Measurements from ENCODE around the gene KLHL9. TPM values are rescaled to one million over a fixed set of nuclear protein-coding genes. Genes with fewer than 3 reads are reported as not detected.

Gene KLHL9
- total RNA-seq, 1 experiment from 2014 or later = 4.3 TPM

Other genes with a start within 250 kb of the KLHL9 start
- gene IFNW1, start 193.6 kb downstream of the KLHL9 start, total RNA-seq (2014; rRNA removed; shearing (Covaris generic); ENCODE audit: low replicate concordance) = not detected in 2 replicates
- gene IFNA21, start 168.7 kb downstream of the KLHL9 start, total RNA-seq (2014; rRNA removed; shearing (Covaris generic); ENCODE audit: low replicate concordance) = not detected in 2 replicates
- gene IFNA4, start 147.8 kb downstream of the KLHL9 start, total RNA-seq (2014; rRNA removed; shearing (Covaris generic); ENCODE audit: low replicate concordance) = not detected in 2 replicates
- gene IFNA7, start 133.2 kb downstream of the KLHL9 start, total RNA-seq (2014; rRNA removed; shearing (Covaris generic); ENCODE audit: low replicate concordance) = not detected in 2 replicates
- not detected in 2 replicates for gene IFNA10, start 128.3 kb downstream of the KLHL9 start, total RNA-seq (2014; rRNA removed; shearing (Covaris generic); ENCODE audit: low replicate concordance)
- not detected in 2 replicates for gene IFNA16, start 118.1 kb downstream of the KLHL9 start, total RNA-seq (2014; rRNA removed; shearing (Covaris generic); ENCODE audit: low replicate concordance)
- not detected in 2 replicates for gene IFNA17, start 107.2 kb downstream of the KLHL9 start, total RNA-seq (2014; rRNA removed; shearing (Covaris generic); ENCODE audit: low replicate concordance)
- not detected in 2 replicates for gene IFNA14, start 95.4 kb downstream of the KLHL9 start, total RNA-seq (2014; rRNA removed; shearing (Covaris generic); ENCODE audit: low replicate concordance)
- not detected in 2 replicates for gene IFNA5, start 30.1 kb downstream of the KLHL9 start, total RNA-seq (2014; rRNA removed; shearing (Covaris generic); ENCODE audit: low replicate concordance)
- not detected in 2 replicates for gene IFNA6, start 15.5 kb upstream of the KLHL9 start, total RNA-seq (2014; rRNA removed; shearing (Covaris generic); ENCODE audit: low replicate concordance)
- not detected in 2 replicates for gene IFNA13, start 32.7 kb upstream of the KLHL9 start, total RNA-seq (2014; rRNA removed; shearing (Covaris generic); ENCODE audit: low replicate concordance)
- not detected in 2 replicates for gene IFNA2, start 50.0 kb upstream of the KLHL9 start, total RNA-seq (2014; rRNA removed; shearing (Covaris generic); ENCODE audit: low replicate concordance)
- not detected in 2 replicates for gene IFNA8, start 73.7 kb upstream of the KLHL9 start, total RNA-seq (2014; rRNA removed; shearing (Covaris generic); ENCODE audit: low replicate concordance)
- gene IFNA1, start 105.0 kb upstream of the KLHL9 start, total RNA-seq (2014; rRNA removed; shearing (Covaris generic); ENCODE audit: low replicate concordance) = not detected in 2 replicates
- gene IFNE, start 146.9 kb upstream of the KLHL9 start, total RNA-seq (2014; rRNA removed; shearing (Covaris generic); ENCODE audit: low replicate concordance) = not detected in 2 replicates

All from Caki2 (cell line).